Effector memory CD4-positive, alpha-beta T cell (primary cell): Measurements from ENCODE around the gene TMEM132D.
"Not testable (repeated sequence)": the region's sequence is repeated elsewhere in the genome, so short reads cannot be mapped to it uniquely, and the experiment has no call there.

Experiments
- DNase-seq, 3 donors: peaks; one replicate each; pipeline ENCODE4 v3.0.0-alpha.2; 2020
- H3K27ac ChIP-seq: 2 replicates; pipeline ENCODE4 v1.7.0; 2013; ENCODE audit warnings: mild to moderate bottlenecking, low read length, moderate library complexity; ENCODE audit not compliant: insufficient read depth, poor library complexity, severe bottlenecking
- H3K27me3 ChIP-seq: replicated peaks from 2 replicates; pipeline ENCODE4 v1.7.0; 2013; ENCODE audit warnings: mild to moderate bottlenecking, low read length; ENCODE audit not compliant: insufficient read depth, control insufficient read depth, poor library complexity, severe bottlenecking
- H3K36me3 ChIP-seq: 2 replicates; pipeline ENCODE4 v1.7.0; 2013; ENCODE audit warnings: mild to moderate bottlenecking, low read length, moderate library complexity; ENCODE audit not compliant: control insufficient read depth, insufficient read depth
- H3K4me1 ChIP-seq: 2 replicates; pipeline ENCODE4 v1.7.0; 2013; ENCODE audit warnings: low read length, mild to moderate bottlenecking; ENCODE audit not compliant: control insufficient read depth, insufficient read depth, poor library complexity, severe bottlenecking
- H3K4me3 ChIP-seq: 2 replicates; pipeline ENCODE4 v1.7.0; 2013; ENCODE audit warnings: low read length, low read depth, mild to moderate bottlenecking; ENCODE audit not compliant: insufficient read depth, poor library complexity, severe bottlenecking
- H3K9me3 ChIP-seq: 2 replicates; pipeline ENCODE4 v1.7.0; 2013; ENCODE audit warnings: mild to moderate bottlenecking, low read length, moderate library complexity; ENCODE audit not compliant: control insufficient read depth

Gene TMEM132D

GRCh38 chr12:129903092-129903945 lies 506 bp downstream of the TMEM132D start:
- no peak overlapping the region for H3K27ac ChIP-seq
- H3K27me3 ChIP-seq = peaks cover 7% of the 10 kb centered on the region
- no peak overlapping the region for H3K4me3 ChIP-seq
- no peak for DNase-seq
- H3K9me3 ChIP-seq = no peaks in the 10 kb centered on the region
- no peaks in the 10 kb centered on the region for H3K4me1 ChIP-seq
- no peaks in the 10 kb centered on the region for H3K36me3 ChIP-seq

- Histone ChIP-seq H3K9me3 (no peaks in the 10 kb centered on the region), H3K27ac (no peak overlapping the region), H3K4me3 (no peak overlapping the region), H3K36me3 (no peaks in the 10 kb centered on the region), H3K4me1 (no peaks in the 10 kb centered on the region), H3K27me3 (peaks cover 7% of the 10 kb centered on the region)
- DNase-seq = no peak
These were observed 1.3 kb downstream of the TMEM132D start for GRCh38 chr12:129902371-129903091.

GRCh38 chr12:129901254-129901653 lies 2.6 kb downstream of the TMEM132D start:
- DNase-seq = no peak
- Histone ChIP-seq H3K36me3 (no peaks in the 10 kb centered on the region), H3K27ac (no peak overlapping the region)

GRCh38 chr12:129900306-129900705 lies 3.5 kb downstream of the TMEM132D start:
- Histone ChIP-seq H3K36me3 (no peaks in the 10 kb centered on the region), H3K4me3 (no peak overlapping the region), H3K27ac (no peak overlapping the region), H3K9me3 (no peaks in the 10 kb centered on the region), H3K4me1 (no peaks in the 10 kb centered on the region), H3K27me3 (peaks cover 7% of the 10 kb centered on the region)
- no peak for DNase-seq

More at GRCh38 chr12:129901254-129901653, 2.6 kb downstream of the TMEM132D start:
- Histone ChIP-seq H3K27me3 (peaks cover 7% of the 10 kb centered on the region), H3K9me3 (no peaks in the 10 kb centered on the region), H3K4me1 (no peaks in the 10 kb centered on the region), H3K4me3 (no peak overlapping the region)

- DNase-seq, H3K36me3 ChIP-seq, H3K27me3 ChIP-seq, H3K4me3 ChIP-seq, H3K27ac ChIP-seq, H3K9me3 ChIP-seq, H3K4me1 ChIP-seq: not testable (repeated sequence)
These were observed 4.8 kb downstream of the TMEM132D start for GRCh38 chr12:129899045-129899444.

- H3K27ac ChIP-seq = no peak overlapping the region
- H3K9me3 ChIP-seq = no peaks in the 10 kb centered on the region
- H3K4me3 ChIP-seq = no peak overlapping the region
- H3K4me1 ChIP-seq = no peaks in the 10 kb centered on the region
- no peaks in the 10 kb centered on the region for H3K36me3 ChIP-seq
- H3K27me3 ChIP-seq = no peaks in the 10 kb centered on the region
- no peak for DNase-seq
These were observed 10.1 kb downstream of the TMEM132D start for GRCh38 chr12:129893691-129894090.

- Histone ChIP-seq H3K27me3 (no peaks in the 10 kb centered on the region), H3K4me1 (no peaks in the 10 kb centered on the region), H3K36me3 (no peaks in the 10 kb centered on the region), H3K27ac (no peak overlapping the region), H3K9me3 (no peaks in the 10 kb centered on the region), H3K4me3 (no peak overlapping the region)
- DNase-seq = no peak
These were observed 16.7 kb downstream of the TMEM132D start for GRCh38 chr12:129887101-129887500.

GRCh38 chr12:129886541-129886940 lies 17.3 kb downstream of the TMEM132D start:
- Histone ChIP-seq H3K4me3 (no peak overlapping the region), H3K9me3 (no peaks in the 10 kb centered on the region), H3K27ac (no peak overlapping the region), H3K4me1 (no peaks in the 10 kb centered on the region), H3K27me3 (no peaks in the 10 kb centered on the region), H3K36me3 (no peaks in the 10 kb centered on the region)
- DNase-seq = no peak

GRCh38 chr12:129885287-129885686 lies 18.5 kb downstream of the TMEM132D start:
- H3K36me3 ChIP-seq = no peaks in the 10 kb centered on the region
- no peak overlapping the region for H3K4me3 ChIP-seq
- no peak overlapping the region for H3K27ac ChIP-seq
- H3K27me3 ChIP-seq = no peaks in the 10 kb centered on the region
- DNase-seq = no peak
- no peaks in the 10 kb centered on the region for H3K9me3 ChIP-seq
- H3K4me1 ChIP-seq = no peaks in the 10 kb centered on the region

- no peaks in the 10 kb centered on the region for H3K4me1 ChIP-seq
- DNase-seq = no peak
- H3K4me3 ChIP-seq = no peak overlapping the region
- no peaks in the 10 kb centered on the region for H3K36me3 ChIP-seq
- H3K27ac ChIP-seq = no peak overlapping the region
- H3K27me3 ChIP-seq = no peaks in the 10 kb centered on the region
- no peaks in the 10 kb centered on the region for H3K9me3 ChIP-seq
These were observed 26.4 kb downstream of the TMEM132D start for GRCh38 chr12:129877411-129877810.
